ENCODE measurements around the gene ADCY5.

DNA sequence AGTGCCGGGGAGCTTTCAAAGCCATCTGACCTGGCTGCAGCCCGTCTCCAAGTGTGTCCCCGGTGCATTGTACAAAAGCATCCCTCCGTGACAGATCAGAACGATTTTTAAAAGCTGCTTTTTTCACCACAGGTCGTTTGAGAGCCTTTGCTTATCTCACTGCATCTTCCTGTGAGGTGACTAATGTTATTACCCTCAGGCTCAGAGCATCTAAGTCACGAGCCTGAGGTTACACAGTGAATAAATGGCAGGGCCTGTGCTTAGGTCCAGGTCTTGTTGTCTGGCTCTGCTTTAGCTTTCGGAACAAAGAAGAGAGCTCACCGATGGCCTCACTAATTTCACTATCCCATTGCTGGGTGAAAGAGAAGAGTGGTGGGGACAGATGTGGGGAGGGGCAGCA is 163.8 kb downstream of the ADCY5 start:
- TF ChIP-seq, protein P1, sequence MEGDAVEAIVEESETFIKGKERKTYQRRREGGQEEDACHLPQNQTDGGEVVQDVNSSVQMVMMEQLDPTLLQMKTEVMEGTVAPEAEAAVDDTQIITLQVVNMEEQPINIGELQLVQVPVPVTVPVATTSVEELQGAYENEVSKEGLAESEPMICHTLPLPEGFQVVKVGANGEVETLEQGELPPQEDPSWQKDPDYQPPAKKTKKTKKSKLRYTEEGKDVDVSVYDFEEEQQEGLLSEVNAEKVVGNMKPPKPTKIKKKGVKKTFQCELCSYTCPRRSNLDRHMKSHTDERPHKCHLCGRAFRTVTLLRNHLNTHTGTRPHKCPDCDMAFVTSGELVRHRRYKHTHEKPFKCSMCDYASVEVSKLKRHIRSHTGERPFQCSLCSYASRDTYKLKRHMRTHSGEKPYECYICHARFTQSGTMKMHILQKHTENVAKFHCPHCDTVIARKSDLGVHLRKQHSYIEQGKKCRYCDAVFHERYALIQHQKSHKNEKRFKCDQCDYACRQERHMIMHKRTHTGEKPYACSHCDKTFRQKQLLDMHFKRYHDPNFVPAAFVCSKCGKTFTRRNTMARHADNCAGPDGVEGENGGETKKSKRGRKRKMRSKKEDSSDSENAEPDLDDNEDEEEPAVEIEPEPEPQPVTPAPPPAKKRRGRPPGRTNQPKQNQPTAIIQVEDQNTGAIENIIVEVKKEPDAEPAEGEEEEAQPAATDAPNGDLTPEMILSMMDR (IDR thresholded peaks at IDR 0.05; ENCODE audit: low read length) = no peak
- TF ChIP-seq EZH2 (IDR thresholded peaks at IDR 0.05; ENCODE audit: borderline replicate concordance, low read length) = no peak

Data from OCI-LY1 (cell line).